Bronchial epithelial cell (primary cell): ENCODE data around the gene ZNF318. TPM values are rescaled to one million over a fixed set of nuclear protein-coding genes. Genes with fewer than 3 reads are reported as not detected.

Experiments used
- DNase-seq: peaks from one replicate; pipeline ENCODE4 v3.0.0-alpha.2; 2010; ENCODE audit warnings: low read depth
- FAIRE-seq: peaks from 2 replicates; lab custom pipeline; 2011; peaks lifted over from hg19 to GRCh38; lab: Jason Lieb, UNC
- H3K27me3 ChIP-seq: 2 replicates; pipeline ENCODE4 v1.5.1; 2011; ENCODE audit warnings: low read length; ENCODE audit not compliant: control insufficient read depth, insufficient read depth
- H3K36me3 ChIP-seq: 2 replicates; pipeline ENCODE4 v1.5.1; 2011; ENCODE audit warnings: low read length; ENCODE audit not compliant: control insufficient read depth, insufficient read depth
- H3K4me3 ChIP-seq: 2 replicates; pipeline ENCODE4 v1.5.1; 2011; ENCODE audit warnings: mild to moderate bottlenecking, low read depth, low read length, control low read depth
- CTCF ChIP-seq: IDR thresholded peaks from 2 replicates; pipeline ENCODE4 v1.5.1; 2011; ENCODE audit warnings: mild to moderate bottlenecking, moderate library complexity, low read length, control low read depth, inconsistent platforms; ENCODE audit not compliant: insufficient read depth, severe bottlenecking
- total RNA-seq: library from RNA; depleted of rRNA; stranded (reverse); fragments of >200 nt; gene quantifications from 2 replicates; pipeline ENCODE4 v1.2.1, GENCODE V29; 2014

The ZNF318 gene
- total RNA-seq, 1 donor from 2014 or later, result 2.1 TPM

- Histone ChIP-seq H3K27me3 (no peaks in the 10 kb centered on the region), H3K4me3 (no peak overlapping the region), H3K36me3 (no peaks in the 10 kb centered on the region)
- TF ChIP-seq CTCF, result no peak
- FAIRE-seq (no peak), DNase-seq (no peak)
Observed at GRCh38 chr6:43298565-43299337, 70.7 kb downstream of the ZNF318 start.

DNA sequence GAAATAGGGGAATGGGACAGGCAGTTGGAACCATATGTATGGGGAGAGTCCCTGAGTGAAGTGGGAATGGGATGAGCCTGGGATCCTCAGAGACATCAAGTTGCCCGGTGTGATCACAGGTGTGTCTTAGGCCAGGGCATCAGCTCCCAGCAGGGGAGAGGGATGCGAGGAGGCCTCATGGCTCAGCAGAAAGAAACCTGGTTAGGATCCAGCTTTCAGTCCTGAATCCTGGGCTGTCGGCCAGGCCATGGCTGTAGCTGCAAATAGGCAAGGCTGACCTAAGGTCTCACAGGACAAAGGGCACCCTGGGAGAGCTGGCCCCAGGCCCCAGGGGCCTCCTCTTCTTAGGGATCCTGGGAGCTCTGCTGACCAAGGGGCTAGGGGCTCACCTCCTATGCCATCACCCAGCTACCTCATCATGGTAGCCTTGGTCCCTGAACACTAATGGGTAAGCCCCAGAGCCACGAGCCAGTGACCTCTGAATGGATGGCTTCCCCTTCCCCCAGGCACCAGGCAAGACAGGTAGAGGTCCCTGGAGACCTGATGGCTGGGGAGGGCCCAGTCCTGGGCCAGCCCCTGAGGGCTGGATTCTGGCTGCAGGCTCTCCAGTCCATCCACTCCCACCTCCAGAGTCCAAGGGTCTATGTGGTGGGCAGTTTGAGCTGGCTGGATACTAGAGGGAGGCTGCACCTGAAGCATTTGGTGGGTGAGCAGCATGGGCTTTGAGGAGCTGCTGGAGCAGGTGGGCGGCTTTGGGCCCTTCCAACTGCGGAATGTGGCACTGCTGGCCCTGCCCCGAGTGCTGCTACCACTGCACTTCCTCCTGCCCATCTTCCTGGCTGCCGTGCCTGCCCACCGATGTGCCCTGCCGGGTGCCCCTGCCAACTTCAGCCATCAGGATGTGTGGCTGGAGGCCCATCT lies 71.5 kb downstream of the ZNF318 start, which contains the start of gene SLC22A7:
Gene SLC22A7, plus strand, starts transcription at position 617 of the 921 bp plus-strand sequence. Its CDS starts 99 bp downstream, at position 716.
- Histone ChIP-seq H3K27me3 (no peaks in the 10 kb centered on the region), H3K36me3 (no peaks in the 10 kb centered on the region), H3K4me3 (no peak within 1 kb of the TSS)
- no peak for TF ChIP-seq CTCF
- no peak for FAIRE-seq
- no peak for DNase-seq

DNA sequence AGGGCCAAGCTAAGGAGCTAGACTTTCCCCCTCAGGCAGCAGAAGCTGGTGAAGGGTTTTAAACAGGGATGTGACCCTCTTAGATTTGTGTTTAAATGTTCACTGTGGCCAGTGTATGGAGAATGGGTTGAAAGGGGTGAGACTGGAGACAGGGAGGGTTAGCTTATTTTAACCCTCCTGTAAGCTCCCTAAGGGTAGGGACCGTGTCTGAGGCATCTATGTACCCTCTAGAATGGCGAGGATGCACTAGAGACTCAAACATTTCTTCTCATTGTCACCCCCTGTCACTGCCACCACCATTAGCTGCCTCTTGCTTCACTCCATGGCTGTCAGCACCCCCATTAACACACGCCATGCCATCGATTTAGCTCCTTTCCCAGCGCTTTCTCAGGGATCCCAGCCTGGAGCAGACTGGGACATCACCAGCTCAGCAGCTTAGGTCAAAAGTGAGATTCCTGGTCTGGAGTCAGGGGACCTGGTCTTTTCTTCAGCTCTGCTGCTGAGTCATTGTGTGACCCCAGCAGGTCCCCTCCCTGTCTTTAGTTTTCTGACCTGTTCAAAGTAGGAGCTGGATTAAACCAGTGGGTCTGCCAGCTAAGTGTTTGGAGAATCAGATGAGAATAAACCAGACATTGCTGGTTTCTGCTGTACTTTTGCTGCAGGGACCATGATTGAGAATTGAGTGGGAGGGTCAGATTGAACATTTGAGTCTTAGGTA lies 72.5 kb downstream of the ZNF318 start:
- H3K36me3 ChIP-seq, result no peaks in the 10 kb centered on the region
- no peaks in the 10 kb centered on the region for H3K27me3 ChIP-seq
- no peak for TF ChIP-seq CTCF
- H3K4me3 ChIP-seq, result no peak overlapping the region
- DNase-seq, result no peak
- no peak for FAIRE-seq

- no peak overlapping the region for H3K4me3 ChIP-seq
- DNase-seq, result no peak
- H3K36me3 ChIP-seq, result no peaks in the 10 kb centered on the region
- no peak for TF ChIP-seq CTCF
- no peaks in the 10 kb centered on the region for H3K27me3 ChIP-seq
- no peak for FAIRE-seq
Observed at GRCh38 chr6:43295456-43295855, 74.0 kb downstream of the ZNF318 start.

- no peak for DNase-seq
- no peak for FAIRE-seq
- H3K27me3 ChIP-seq, result no peaks in the 10 kb centered on the region
- TF ChIP-seq CTCF, result no peak
- no peak overlapping the region for H3K4me3 ChIP-seq
- H3K36me3 ChIP-seq, result no peaks in the 10 kb centered on the region
Observed at GRCh38 chr6:43294536-43294935, 74.9 kb downstream of the ZNF318 start.
